Measurements from ENCODE around the gene FOXP4.

Gene FOXP4

DNA sequence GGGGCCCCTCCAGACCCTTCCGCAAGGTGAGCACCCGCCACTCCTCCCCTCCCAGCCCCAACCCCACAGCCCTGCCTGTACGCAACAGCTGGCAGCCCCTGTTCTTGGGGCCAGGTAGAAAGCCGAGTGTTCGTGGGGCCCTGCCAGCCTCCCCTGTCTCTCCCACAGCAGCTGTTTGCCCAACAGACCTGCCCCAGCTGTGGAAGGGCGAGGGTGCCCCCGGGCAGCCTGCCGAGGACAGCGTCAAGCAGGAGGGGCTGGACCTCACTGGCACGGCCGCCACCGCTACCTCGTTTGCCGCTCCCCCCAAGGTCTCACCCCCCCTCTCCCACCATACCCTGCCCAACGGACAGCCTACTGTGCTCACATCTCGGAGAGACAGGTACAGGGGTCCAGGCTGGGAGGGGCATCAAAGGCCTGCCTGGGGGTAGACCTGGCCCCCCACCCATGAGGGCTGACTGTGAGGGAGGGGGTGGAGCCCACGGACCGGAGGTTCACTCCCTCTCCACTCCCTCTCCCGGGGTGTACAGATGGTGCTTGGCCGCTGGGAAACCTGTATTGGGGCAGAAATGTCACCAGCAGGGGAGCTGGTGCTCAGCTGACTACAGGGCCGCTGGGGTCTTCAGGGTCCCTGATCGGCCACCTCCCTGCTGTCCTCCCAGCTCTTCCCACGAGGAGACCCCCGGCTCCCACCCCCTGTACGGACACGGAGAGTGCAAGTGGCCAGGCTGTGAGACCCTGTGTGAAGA is 41.1 kb downstream of the FOXP4 start:
- DNase-seq: no peak

DNA sequence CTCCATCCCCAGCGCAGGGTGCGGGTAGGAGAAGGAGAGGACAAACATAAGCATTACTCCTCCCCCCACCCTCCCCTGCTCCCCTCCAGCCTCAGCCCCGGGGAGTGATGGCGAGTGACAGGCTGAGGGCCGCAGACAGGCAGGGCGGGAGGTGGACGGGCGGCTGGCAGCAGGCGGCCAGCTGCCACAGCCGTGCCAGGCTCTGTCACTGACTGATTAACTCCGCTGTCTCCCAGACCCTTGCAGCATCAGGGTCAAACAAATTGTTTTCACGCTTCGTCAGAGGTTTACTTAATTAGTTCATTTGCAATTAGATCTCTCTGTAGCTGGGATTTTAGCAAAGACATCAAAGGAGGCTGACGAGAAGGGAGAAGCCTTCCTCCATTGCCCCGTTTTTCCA is 41.9 kb downstream of the FOXP4 start:
- DNase-seq: no peak

DNA sequence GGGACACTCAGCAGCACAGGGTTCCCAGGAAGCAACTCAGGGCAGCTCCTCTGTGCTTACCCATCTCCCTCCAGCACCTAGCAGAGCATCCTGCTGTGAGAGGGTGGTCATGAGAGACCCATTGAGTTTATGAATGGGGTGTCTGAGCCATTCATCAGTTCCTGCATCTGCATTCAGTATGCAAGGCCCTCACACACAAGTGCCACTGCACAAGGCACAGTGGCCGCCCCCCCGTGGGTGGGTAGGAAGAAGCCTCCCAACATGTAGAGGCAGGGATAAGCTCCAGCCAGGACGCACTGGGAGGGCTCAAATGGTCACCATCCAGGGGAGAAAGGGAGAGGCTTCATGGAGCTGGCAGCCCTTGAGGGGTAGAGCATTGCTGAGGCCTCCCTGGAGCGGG is 43.0 kb downstream of the FOXP4 start:
- no peak for DNase-seq

DNA sequence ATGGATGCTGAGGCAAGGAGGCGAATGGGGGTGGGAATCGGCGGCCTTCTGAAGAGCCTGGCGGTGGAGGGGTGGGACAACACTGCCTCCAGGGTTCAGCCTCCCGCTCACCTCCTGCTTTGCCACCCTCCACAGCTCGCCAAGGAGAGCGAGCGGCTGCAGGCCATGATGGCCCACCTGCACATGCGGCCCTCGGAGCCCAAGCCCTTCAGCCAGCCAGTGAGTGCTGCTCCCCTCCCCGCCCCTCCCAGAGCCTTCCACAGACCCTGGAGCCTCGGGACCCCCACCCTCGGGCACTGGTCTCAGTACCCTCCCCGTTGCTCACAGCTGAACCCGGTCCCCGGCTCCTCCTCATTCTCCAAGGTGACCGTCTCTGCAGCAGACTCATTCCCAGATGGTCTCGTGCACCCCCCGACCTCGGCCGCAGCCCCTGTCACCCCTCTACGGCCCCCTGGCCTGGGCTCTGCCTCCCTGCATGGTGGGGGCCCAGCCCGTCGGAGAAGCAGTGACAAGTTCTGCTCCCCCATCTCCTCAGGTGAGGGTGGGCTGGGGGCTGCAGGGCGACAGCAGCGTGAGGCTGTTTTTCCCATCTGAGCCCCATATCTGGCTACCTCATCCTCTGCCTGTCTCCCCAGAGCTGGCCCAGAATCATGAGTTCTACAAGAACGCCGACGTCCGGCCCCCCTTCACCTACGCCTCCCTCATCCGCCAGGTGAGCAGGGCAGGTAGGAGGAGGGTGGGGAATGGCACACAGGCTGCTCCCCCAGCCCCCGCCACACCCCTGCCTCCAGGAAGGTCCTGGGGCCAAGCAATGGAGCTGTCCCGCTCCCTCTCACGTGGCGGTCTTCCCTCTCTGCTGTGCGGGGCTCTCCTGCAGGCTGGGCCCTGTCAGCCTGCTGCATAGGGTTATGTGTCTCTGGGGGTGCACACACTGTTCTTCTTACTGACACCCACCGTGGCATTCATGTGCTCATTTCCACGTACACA is 43.7 kb downstream of the FOXP4 start:
- no peak for DNase-seq

DNA sequence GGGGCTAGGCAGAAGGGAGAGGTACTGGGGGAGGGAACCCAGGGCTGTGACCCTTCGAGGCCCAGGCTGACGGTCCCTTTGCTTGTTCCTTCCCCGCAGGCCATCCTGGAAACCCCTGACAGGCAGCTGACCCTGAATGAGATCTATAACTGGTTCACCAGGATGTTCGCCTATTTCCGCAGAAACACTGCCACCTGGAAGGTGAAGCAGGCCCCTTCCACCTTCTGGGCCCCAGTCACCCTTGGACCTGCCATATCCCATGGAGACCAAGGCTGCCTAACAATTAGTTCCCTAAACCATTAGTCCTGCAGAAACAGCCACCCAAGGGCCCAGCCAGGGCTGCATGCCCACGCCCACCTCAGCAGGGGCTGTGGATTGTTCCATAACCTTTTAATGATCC is 44.9 kb downstream of the FOXP4 start:
- DNase-seq: no peak

DNA sequence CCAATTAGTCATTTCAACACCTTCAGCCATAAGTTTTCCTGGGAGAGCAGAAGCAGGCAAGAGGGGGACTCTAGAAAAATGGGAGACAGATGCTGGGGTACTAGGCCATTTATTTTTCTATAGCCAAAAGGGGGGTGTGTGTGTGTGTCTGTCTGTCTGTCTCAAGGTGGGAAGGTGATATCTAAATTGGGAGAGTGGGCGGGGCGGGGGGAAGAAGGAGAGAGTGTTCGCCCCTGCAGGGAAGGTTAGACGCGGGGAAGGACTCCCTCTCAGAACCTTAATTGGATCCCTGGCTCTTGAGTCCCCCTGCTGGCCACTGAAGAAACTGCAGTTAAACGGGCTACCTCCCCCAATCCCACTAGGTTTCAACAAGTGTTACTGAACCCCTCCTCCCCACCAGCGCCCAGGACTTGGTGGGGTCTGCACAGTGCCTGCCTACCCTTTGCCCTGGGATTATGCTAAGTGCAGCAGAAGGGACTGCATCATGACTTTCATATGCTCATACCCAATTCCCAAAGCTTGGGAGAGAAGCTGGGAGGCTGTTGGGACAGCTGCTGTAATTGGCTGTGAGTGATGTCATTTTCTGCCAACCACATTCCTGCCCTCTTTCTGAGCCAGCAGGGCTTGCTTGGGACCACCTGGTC is 45.8 kb downstream of the FOXP4 start:
- peak; percentile 27 for DNase-seq

DNA sequence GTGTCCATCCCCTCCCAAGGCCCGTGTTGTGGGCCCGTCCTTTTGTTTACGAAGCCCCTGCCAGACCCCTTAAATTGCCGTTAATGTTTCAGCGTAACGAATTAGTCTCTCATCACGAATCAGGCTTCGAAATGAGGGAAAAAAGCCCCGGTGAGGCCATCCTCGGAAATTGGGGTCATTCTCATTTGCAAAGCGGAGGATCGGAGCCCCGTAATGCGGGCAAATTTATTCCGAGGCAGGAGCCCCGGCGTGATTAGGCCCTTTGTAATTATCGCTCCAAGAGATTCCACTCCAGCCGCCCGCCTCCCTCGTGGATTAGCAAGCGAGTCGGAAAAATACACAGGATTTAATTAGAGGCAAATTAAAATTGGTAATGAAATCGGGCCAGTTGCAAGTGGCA is 47.2 kb downstream of the FOXP4 start:
- DNase-seq: no peak

DNA sequence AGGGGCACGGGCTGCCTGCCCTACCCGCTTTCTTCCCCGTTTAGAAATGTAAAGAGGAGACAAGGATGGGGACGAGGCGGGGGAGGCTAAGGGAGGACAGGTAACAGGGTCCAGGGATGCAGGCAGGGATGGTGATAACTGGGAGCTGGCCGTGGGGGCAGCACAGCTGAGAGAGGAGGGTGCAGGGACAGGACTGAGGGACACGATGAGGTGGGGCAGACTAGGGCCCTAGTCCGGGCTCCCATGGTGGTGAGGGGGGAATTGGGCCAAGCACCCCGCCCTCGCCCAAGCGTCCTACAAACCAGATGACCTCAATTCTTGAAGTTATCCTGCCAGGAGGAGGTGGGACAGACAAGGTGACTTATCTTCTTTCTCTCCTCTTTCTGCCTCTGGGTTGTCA is 47.7 kb downstream of the FOXP4 start:
- no peak for DNase-seq

DNA sequence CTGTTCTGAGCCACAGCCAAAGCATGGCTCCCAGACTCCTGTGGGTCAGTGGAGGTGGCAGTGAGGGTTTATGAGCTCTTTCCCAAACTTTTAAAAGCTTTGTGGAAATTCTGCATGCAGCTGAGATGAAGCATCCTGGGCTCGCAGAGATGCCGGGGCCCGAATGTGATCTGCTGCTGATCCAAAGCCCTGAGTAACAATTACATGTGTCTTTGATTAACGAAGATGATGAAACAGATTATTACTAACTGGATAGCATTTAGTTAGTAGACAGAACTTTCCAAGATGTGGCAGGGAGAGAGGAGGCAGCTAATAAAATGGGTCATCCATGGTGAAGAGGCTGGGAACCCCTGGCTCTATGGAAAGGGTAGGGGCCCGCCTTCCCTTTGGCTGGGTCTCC is 48.1 kb downstream of the FOXP4 start:
- DNase-seq: no peak

DNA sequence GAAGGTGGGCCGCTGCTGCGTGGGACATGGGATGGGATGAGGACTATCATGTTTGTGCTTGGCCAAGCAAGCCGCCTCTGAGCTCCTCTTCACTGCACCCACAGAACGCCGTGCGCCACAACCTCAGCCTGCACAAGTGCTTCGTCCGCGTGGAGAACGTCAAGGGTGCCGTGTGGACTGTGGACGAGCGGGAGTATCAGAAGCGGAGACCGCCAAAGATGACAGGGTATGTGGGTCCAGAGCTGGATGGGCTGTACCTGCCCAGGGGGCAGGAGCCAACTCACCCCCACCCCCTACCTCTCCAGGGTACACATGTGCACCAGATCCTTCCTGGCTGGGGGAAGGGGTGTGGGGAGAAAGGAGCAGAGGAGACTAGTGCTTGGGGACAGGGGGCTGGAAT is 48.6 kb downstream of the FOXP4 start:
- DNase-seq: no peak

DNA sequence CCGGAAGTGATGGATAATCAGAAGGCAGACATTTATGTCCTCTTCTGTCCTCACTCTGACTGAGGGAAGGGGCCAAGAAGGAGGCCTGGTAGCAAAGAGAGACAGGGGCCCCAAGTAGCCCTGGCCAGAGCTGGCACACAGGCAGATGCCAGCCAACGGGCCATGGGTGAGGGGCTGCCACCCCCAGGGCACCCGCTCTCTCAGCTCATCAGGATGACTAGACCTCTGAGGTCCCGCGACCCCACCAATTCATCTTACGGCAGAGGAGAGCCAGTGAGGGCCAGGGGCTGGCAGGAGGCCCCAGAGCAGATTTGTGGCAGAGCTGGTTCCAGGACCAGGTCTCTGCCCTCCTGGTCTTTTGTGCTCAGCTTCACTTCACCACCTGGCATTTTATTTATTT is 49.0 kb downstream of the FOXP4 start:
- DNase-seq: no peak

DNA sequence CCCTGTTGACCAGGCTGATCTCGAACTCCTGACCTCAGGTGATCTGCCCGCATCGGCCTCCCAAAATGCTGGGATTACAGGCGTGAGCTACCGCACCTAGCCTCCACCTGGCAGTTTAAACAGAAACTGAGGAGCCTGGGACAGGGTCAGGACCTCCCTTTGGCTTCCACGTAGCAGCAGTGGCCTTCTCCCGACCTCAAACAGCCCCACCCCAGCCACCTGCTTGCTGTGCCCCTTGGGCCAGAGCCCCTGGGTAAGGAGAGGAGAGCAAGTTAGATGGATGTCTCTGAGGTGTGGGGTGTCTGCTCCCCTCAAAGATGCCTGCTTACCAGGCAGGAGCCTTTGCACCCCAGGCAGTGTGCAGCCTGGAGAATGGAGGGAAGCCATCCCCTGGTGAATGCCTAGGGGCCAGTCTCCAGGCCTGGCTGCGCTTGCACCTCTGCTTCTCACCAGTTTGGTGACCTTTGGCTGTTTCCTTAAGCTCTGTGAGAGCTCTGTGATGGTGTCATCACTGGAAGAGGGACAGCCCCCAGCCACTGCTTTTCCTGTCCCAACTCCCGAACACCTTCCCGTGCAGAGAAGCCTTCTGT is 50.0 kb downstream of the FOXP4 start:
- DNase-seq: no peak

DNA sequence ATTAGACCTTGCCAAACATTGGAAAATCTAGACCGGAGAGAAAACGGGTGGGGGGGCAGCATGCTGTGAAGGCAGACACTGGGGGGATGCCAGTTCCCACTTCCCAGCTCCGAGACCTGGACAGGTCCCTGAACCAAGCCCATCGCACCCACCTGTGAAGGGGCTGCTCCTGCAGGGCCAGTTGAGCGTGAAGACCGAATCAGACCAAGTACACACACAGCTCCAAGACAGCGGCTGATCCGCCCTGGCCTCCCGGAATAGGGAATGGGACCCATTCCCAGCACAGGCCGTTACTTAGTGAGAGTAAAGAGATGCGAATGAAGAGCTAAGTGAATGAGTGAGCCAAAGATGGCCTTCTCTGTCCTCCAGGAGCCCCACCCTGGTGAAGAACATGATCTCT is 50.6 kb downstream of the FOXP4 start:
- DNase-seq: no peak

DNA sequence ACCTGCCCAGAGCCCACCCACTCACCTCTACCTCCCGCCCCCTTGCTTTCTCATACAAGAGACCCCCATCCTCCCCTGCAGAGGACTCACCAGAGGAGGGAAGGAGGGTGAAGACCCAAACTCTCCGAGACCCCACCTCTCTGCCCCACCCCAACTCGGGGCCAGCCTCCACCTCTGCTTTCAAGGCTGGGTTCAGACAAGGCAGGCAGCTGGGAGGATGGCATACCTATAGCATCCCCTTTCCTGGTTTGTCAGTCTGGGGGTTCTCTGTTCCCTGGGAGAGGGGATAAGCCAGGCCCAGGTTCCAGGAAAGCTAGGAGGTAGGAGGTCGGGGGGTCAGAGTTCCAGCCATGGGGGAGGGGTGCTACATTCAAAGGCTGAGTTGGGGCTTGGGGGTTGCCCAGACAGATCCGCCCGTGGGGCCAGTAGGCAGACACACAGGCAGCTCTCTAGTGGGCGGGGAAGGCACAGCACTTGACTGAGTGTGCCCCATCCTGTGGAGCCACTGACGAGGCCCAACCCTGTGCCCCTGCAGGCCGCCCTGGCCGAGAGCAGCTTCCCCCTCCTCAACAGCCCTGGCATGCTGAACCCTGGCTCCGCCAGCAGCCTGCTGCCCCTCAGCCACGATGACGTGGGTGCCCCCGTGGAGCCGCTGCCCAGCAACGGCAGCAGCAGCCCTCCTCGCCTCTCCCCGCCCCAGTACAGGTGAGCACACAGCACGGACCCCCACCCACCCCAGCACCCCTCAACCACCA is 51.2 kb downstream of the FOXP4 start:
- no peak for DNase-seq

DNA sequence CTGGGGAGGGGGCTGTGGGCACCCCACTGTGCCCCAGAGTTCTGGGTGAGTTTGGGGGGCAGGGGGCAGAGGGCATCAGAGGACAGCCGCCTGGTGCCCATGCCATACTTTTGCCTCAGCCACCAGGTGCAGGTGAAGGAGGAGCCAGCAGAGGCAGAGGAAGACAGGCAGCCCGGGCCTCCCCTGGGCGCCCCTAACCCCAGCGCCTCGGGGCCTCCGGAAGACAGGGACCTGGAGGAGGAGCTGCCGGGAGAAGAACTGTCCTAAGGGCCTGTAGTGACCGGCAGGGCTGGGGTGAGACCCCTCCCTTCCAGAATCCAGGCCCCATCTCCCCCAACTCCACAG is 52.5 kb downstream of the FOXP4 start:
- no peak for DNase-seq

DNA sequence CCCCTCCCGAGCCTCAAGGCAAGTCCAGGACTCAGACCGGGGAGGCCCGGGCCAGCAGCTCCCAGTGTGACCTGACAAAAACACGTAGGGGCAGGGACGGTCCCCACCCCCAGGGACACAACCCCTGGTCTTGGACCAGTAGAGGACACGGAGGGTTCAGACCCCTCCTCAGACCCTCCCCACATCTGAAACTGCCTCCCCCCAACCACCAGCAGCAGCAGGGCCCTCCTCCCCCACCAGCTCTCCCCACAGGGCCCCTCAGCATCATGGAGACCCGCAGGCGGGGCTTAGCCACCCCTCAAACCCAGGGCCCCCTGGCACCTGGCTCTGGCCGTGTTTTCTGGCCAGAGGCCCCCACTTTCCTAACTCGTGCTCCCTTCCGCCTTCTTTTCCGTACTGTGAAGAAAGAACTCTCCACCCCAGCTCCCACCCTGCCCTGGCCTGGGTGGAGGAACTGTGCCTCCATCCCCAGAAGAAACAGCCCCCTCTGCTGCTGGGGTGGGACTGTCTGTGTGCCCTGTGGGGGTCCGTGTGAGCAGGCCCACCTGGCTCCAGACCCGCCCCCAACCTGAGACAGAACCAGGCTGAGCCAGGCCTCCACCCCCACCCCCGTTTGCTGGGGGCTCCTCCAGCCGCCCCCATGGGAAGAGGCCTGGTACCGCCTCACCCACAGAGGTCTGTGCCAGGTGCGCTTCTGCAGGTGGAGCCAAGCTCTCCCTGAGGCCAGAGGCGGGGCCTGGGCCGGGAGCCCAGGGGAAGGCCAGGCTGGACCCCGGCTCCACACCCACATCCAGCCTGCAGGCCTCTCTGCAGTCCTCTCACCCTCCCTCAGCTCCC is 53.1 kb downstream of the FOXP4 start:
- no peak for DNase-seq

DNA sequence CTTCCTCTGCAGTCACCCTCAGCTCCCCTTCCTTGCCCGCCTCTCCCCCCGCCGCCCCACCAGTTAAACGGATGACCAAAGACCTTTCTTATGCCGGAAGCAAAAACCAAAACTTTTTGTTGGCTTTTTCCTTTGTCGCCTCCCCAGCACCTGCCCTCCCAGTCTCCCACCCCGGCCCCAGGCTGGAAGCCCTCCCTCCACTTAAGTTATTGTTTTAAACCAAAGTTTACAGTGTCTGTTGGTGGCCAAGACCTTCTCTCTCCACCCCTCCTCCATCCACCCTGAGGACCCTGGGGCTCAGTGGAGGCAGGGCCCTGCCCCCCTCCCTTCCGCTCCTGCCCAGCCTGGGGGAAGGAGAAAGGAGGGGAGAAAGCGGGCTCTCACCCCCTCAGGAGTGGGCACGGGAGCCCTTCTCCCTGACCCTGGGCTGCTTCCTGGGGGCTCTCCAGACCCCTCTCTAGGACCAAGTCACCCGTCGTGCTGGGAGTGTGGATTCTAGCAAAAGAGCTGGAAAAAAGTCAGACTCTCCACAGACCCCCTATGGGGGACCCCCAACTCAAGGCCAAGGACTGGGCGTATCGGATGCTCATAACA is 53.8 kb downstream of the FOXP4 start:
- no peak for DNase-seq

DNA sequence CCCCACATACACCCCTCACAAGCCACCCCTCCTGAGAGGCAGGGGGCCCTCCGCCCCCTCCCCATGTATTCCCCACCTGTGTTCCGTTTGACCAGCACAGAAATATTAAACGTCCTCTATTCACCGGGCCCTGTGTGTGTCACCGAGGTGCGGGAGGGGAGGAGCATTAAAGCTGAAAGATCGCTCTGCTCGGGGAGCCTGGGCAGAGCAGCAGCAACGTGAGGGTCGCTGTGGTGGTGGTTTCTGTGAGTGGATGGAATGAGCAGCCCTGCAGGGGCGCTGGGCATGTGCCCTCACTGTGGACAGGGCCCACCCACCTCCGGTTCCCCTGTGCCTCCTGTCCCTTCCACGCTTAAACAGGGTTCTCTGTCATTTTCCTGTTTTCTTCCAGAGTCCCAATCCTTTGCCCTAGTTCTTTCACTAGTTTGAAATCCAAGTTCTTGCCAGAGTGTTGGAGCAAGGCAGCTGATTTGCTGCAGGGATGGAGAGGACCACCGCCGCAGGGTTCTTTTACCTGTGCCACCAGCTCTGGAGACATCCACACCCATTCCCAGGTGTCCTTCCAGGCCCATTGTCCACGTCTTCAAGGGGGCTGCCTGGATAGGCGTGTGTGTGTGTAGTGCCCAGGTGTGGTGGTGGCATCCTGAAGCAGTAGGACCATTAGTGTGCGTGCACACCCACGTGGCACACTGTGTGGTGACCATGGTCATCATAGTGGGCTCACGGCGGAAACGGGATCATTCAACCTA is 54.5 kb downstream of the FOXP4 start:
- no peak for DNase-seq

DNA sequence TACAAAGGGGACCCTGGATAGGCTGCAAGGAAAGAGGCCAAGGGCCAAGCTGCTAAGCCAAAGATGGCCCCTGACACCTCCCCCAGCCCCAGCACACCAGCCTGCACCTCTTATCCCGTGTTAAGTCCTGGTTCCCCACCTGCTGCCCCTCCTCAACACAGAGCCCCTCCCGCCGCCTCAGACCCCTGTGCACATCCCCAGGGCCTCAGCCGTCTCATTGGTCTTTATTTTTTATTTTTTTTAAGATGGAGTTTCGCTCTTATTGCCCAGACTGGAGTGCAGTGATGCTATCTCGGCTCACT is 55.0 kb downstream of the FOXP4 start:
- DNase-seq: no peak

DNA sequence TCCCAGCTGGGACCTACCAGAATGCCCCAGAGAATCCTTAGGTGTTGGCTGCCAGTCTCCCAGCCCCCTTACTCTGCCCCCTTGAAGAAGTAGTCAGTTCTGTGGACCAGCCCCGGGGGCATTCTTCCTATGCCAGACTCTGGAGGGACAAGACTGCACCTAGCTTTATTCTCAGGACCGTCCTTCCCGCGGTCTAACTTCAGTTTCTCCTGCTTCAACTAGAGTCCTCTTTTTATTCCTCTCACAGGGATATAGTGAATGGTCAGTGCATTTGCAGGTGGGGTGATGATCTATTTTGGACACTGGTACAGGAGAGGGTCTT is 56.2 kb downstream of the FOXP4 start:
- DNase-seq: no peak
